ENCODE results near the gene AMDHD2.
"Not testable (repeated sequence)": the region's sequence is repeated elsewhere in the genome, so short reads cannot be mapped to it uniquely, and the experiment has no call there.

The AMDHD2 gene

GRCh38 chr16:2518823-2519710 is 1.1 kb upstream of the AMDHD2 start:
- DNase-seq, result no peak

- no peak for DNase-seq
Observed at GRCh38 chr16:2519711-2520080, 475 bp upstream of the AMDHD2 start.

GRCh38 chr16:2520784-2521531 is 787 bp downstream of the AMDHD2 start:
- peak; percentile 61 for DNase-seq

- DNase-seq, result no peak
Observed at GRCh38 chr16:2523801-2524231, 3.6 kb downstream of the AMDHD2 start.

- no peak for DNase-seq
Observed at GRCh38 chr16:2524339-2524938, 4.3 kb downstream of the AMDHD2 start.

GRCh38 chr16:2526135-2526534 is 6.0 kb downstream of the AMDHD2 start:
- DNase-seq, result no peak

GRCh38 chr16:2527071-2527783 is 7.1 kb downstream of the AMDHD2 start:
- no peak for DNase-seq

GRCh38 chr16:2527784-2528100 is 7.6 kb downstream of the AMDHD2 start:
- no peak for DNase-seq

GRCh38 chr16:2528161-2529060 is 8.2 kb downstream of the AMDHD2 start:
- no peak for DNase-seq

GRCh38 chr16:2529061-2529931 is 9.1 kb downstream of the AMDHD2 start:
- no peak for DNase-seq

GRCh38 chr16:2529961-2530628 is 9.9 kb downstream of the AMDHD2 start:
- no peak for DNase-seq

GRCh38 chr16:2530629-2531318 is 10.6 kb downstream of the AMDHD2 start:
- DNase-seq, result no peak

GRCh38 chr16:2531371-2531695 is 11.2 kb downstream of the AMDHD2 start, which contains the start of gene CEMP1:
Gene CEMP1, minus strand, starts transcription at chr16:2531408. Its CDS starts 335 bp downstream, at chr16:2531073.
- DNase-seq, result no peak

GRCh38 chr16:2531696-2532493 is 11.7 kb downstream of the AMDHD2 start:
- peak; percentile 98 for DNase-seq

- peak; percentile 76 for DNase-seq
Observed at GRCh38 chr16:2532494-2533141, 12.4 kb downstream of the AMDHD2 start.

GRCh38 chr16:2533142-2533755 is 13.1 kb downstream of the AMDHD2 start:
- DNase-seq, result not testable (repeated sequence)

- DNase-seq, result no peak
Observed at GRCh38 chr16:2533912-2534311, 13.7 kb downstream of the AMDHD2 start.

GRCh38 chr16:2534335-2534734 is 14.2 kb downstream of the AMDHD2 start:
- DNase-seq, result not testable (repeated sequence)

Data from stimulated activated CD8-positive, alpha-beta memory T cell treated with anti-CD3 and anti-CD28 coated beads, Interleukin-4, amount 100 ng/mL, for 48 hours (primary cell).